MM.1S (cell line): ENCODE results near the gene RPA3.

ENCODE experiments used
- DNase-seq: peaks from one replicate; pipeline ENCODE4 v3.0.0-alpha.2; 2015
- H2AFZ ChIP-seq: fragments of 300-600 bp; sonication (generic); 2 replicates; pipeline ENCODE4 v1.6.0; 2016; ENCODE audit warnings: antibody characterized with exemption, low read length
- H3F3A ChIP-seq: fragments of 300-600 bp; sonication (generic); 2 replicates; pipeline ENCODE4 v1.6.1; 2016; ENCODE audit warnings: mild to moderate bottlenecking, antibody characterized with exemption, low read length, moderate library complexity, mixed read lengths; ENCODE audit not compliant: insufficient read depth
- H3K27ac ChIP-seq: fragments of 300-600 bp; sonication (generic); 2 replicates; pipeline ENCODE4 v1.5.1; 2016; ENCODE audit warnings: mild to moderate bottlenecking, low read length
- H3K27me3 ChIP-seq: fragments of 300-600 bp; sonication (generic); replicated peaks from 2 replicates; pipeline ENCODE4 v1.6.0; 2016; ENCODE audit warnings: low read length; ENCODE audit not compliant: insufficient read depth
- H3K36me3 ChIP-seq: fragments of 300-600 bp; sonication (generic); replicated peaks from 2 replicates; pipeline ENCODE4 v1.6.1; 2016; ENCODE audit warnings: mild to moderate bottlenecking, low read length, mixed read lengths; ENCODE audit not compliant: insufficient read depth
- H3K4me1 ChIP-seq: fragments of 300-600 bp; sonication (generic); 2 replicates; pipeline ENCODE4 v1.6.1; 2016; ENCODE audit warnings: low read length, mixed read lengths
- H3K4me2 ChIP-seq: fragments of 300-600 bp; sonication (generic); 2 replicates; pipeline ENCODE4 v1.6.0; 2016; ENCODE audit warnings: low read depth, low read length
- H3K4me3 ChIP-seq: fragments of 300-600 bp; sonication (generic); 2 replicates; pipeline ENCODE4 v1.5.1; 2016; ENCODE audit warnings: low read length, mixed read lengths
- H3K79me2 ChIP-seq: fragments of 300-600 bp; sonication (generic); 2 replicates; pipeline ENCODE4 v1.6.1; 2016; ENCODE audit warnings: mixed run types, low read length, mixed read lengths
- H3K9ac ChIP-seq: fragments of 300-600 bp; sonication (generic); 2 replicates; pipeline ENCODE4 v1.6.1; 2016; ENCODE audit warnings: low read length, mixed read lengths
- H3K9me2 ChIP-seq: fragments of 300-600 bp; sonication (generic); replicated peaks from 2 replicates; pipeline ENCODE4 v1.6.1; 2016; ENCODE audit warnings: mild to moderate bottlenecking, low read length, mixed read lengths; ENCODE audit not compliant: insufficient read depth
- H3K9me3 ChIP-seq: fragments of 300-600 bp; sonication (generic); replicated peaks from 2 replicates; pipeline ENCODE4 v1.6.1; 2016; ENCODE audit warnings: mild to moderate bottlenecking, low read length, mixed read lengths; ENCODE audit not compliant: insufficient read depth
- H4K20me1 ChIP-seq: fragments of 300-600 bp; sonication (generic); 2 replicates; pipeline ENCODE4 v1.6.1; 2016; ENCODE audit warnings: mild to moderate bottlenecking, low read length, moderate library complexity, mixed read lengths; ENCODE audit not compliant: insufficient read depth
- CTCF ChIP-seq: fragments of 300-600 bp; sonication (generic); IDR thresholded peaks from 2 replicates; pipeline ENCODE4 v1.5.1; 2016; ENCODE audit warnings: antibody characterized with exemption, low read length, mixed read lengths
- EZH2 ChIP-seq: fragments of 300-600 bp; sonication (generic); optimal IDR thresholded peaks from 2 replicates; pipeline ENCODE3; 2017; ENCODE audit warnings: low read depth, mild to moderate bottlenecking, antibody characterized with exemption, low read length, mixed read lengths
- EZH2phosphoT487 ChIP-seq: fragments of 300-600 bp; sonication (generic); IDR thresholded peaks from 2 replicates; pipeline ENCODE4 v1.6.1; 2018; ENCODE audit warnings: antibody characterized with exemption, low read length

RPA3 gene

GRCh38 chr7:7720750-7721621, 2.6 kb upstream of the RPA3 start:
- peaks cover 19% of the 10 kb centered on the region for H3K4me1 ChIP-seq
- DNase-seq: no peak
- H3K9me3 ChIP-seq: no peaks in the 10 kb centered on the region
- no peak overlapping the region for H3K4me2 ChIP-seq
- TF ChIP-seq EZH2phosphoT487: no peak
- TF ChIP-seq CTCF: no peak
- TF ChIP-seq EZH2: no peak
- H4K20me1 ChIP-seq: no peaks in the 10 kb centered on the region
- no peaks in the 10 kb centered on the region for H3K9me2 ChIP-seq
- H3K27ac ChIP-seq: no peak overlapping the region
- H3K27me3 ChIP-seq: no peaks in the 10 kb centered on the region
- H3F3A ChIP-seq: 0 out of 2 replicates have a peak, but pooled peaks cover 8% of the 10 kb centered on the region
- no peaks in the 10 kb centered on the region for H3K79me2 ChIP-seq
- no peak overlapping the region for H3K9ac ChIP-seq
- no peak overlapping the region for H2AFZ ChIP-seq
- H3K36me3 ChIP-seq: no peaks in the 10 kb centered on the region
- H3K4me3 ChIP-seq: no peak overlapping the region

- Histone ChIP-seq H3K9me3 (no peaks in the 10 kb centered on the region), H4K20me1 (no peaks in the 10 kb centered on the region), H2AFZ (no peak overlapping the region), H3K36me3 (no peaks in the 10 kb centered on the region), H3K9me2 (no peaks in the 10 kb centered on the region), H3K79me2 (no peaks in the 10 kb centered on the region), H3K4me3 (no peak overlapping the region), H3K27ac (no peak overlapping the region), H3F3A (0 out of 2 replicates have a peak, but pooled peaks cover 8% of the 10 kb centered on the region), H3K9ac (no peak overlapping the region), H3K27me3 (no peaks in the 10 kb centered on the region), H3K4me2 (no peak overlapping the region), H3K4me1 (peaks cover 21% of the 10 kb centered on the region)
- TF ChIP-seq CTCF (no peak), EZH2 (no peak), EZH2phosphoT487 (no peak)
- no peak for DNase-seq
Measured at GRCh38 chr7:7720193-7720592, 1.8 kb upstream of the RPA3 start.

GRCh38 chr7:7719236-7719635, 829 bp upstream of the RPA3 start:
- H2AFZ ChIP-seq: peak overlapping the region; percentile 10
- no peaks in the 10 kb centered on the region for H3K36me3 ChIP-seq
- H3K9me2 ChIP-seq: no peaks in the 10 kb centered on the region
- H3F3A ChIP-seq: 0 out of 2 replicates have a peak, but pooled peaks cover 8% of the 10 kb centered on the region
- H3K9me3 ChIP-seq: no peaks in the 10 kb centered on the region
- no peaks in the 10 kb centered on the region for H4K20me1 ChIP-seq
- H3K4me1 ChIP-seq: peaks cover 24% of the 10 kb centered on the region
- H3K27ac ChIP-seq: peak overlapping the region; percentile 59; the same call in 1 of the 2 replicates
- H3K79me2 ChIP-seq: no peaks in the 10 kb centered on the region
- no peaks in the 10 kb centered on the region for H3K27me3 ChIP-seq
- no peak for TF ChIP-seq CTCF
- TF ChIP-seq EZH2phosphoT487: no peak
- TF ChIP-seq EZH2: no peak
- H3K9ac ChIP-seq: peak overlapping the region; percentile 15; the same call in 1 of the 2 replicates
- DNase-seq: peak; percentile 94
- H3K4me2 ChIP-seq: peak overlapping the region; percentile 32
- peak overlapping the region; percentile 10; the same call in 1 of the 2 replicates for H3K4me3 ChIP-seq
